CD4-positive, alpha-beta T cell treated with Interleukin-4 for 1 hour (primary cell): ENCODE data around the gene BEND6.

ENCODE experiments used
- DNase-seq, 2 donors: peaks; one replicate each; pipeline ENCODE4 v3.0.0-alpha.2; 2020 to 2022

The BEND6 gene

DNA sequence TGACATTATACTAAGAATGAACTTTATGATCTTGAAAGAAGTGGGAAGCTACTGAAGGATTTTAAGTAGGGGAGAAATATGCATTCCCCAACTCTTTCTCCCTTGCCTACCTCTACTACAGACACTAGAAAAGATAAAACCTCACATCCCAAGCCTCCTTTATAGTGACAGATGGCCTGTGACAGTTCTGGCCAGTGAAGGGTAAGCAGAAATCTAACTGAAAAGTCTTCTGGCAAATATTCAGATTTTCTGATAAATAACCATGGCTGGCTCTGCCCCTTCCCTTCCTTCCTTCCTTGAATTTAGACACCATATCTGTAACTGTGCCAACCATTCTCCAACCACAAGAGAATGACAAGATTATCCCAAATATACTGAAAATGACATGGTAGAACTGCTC is 10.2 kb upstream of the BEND6 start:
- DNase-seq, result no peak

DNA sequence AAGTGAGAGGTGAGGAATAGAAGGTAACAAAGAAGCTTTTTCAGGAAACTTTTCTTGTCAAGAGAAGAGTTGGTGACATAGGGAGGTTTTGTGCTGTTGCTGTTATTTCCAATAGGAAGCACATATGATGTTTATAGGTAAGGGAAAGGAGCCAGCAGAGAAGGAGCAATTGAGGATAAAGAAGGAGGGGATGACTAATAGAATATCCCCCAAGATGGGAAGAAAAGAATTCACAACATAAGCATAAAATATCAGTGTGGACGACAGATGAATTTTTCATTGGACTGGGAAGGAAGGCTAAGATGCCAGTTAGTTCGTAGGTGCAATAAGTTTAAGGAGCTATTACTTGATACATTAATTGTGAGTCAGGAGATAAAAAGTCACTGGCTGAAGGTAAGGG is 8.5 kb upstream of the BEND6 start:
- DNase-seq, result no peak

DNA sequence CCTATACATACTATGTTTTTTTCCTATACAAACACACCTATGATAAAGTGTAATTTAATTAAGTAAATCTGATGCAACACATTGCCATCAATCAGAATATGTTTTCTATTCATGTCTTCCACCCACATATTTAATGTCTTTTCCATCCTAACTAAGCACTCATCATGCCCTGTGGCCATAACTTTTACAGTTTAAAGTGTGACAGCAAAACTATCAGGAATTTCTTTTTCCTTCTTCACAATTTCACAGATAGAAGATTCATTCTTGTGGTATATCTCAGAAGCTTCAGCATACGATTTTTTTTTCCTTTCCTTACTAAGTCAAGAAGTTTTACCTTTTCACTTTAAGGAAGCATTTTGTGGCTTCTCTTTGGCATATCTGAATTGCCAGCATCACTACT is 7.0 kb upstream of the BEND6 start:
- no peak for DNase-seq

DNA sequence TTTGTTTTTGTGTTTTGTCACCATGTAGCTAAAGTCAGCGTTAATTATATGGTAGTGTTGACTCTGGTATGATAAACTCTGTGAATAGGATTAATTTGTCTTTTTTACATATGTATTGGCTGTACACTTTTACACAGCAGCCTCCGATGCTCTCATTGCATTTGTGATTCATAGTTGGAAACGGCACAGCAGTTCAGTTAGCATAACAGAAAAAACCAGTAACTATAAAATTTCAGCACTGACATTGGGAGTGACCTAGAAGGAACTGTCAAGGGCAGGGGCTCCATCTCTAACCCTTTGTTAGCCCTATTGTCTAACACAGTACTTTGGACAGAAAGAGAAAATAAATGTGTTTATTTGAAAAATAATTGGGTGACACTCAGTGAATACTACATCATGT is 5.6 kb upstream of the BEND6 start:
- no peak for DNase-seq

DNA sequence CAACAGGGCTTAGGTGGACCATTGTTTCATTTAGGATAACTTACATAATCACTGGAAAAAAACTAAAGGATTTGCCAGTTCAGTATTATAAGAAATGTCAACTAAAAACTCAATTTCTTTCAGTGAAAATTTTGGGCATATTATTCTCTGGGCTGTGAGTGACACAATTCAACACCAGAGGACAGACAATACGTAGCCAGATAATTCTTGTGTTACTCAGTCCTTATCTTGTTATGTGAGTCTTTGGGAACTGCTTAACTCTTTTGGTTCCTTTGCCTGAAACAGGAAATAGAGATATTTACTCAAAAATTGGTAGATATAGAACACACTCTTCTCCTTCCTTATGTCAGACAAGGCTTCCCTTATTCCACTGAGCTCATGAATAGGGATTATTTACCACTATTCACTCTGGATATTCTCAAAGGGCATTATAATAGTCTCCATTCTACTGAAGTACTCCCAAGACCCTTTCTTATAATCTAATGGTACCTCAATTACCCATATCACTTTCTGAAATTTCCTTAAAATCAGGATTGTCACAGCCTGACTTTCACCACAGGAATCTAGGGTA is 4.9 kb upstream of the BEND6 start:
- no peak for DNase-seq

DNA sequence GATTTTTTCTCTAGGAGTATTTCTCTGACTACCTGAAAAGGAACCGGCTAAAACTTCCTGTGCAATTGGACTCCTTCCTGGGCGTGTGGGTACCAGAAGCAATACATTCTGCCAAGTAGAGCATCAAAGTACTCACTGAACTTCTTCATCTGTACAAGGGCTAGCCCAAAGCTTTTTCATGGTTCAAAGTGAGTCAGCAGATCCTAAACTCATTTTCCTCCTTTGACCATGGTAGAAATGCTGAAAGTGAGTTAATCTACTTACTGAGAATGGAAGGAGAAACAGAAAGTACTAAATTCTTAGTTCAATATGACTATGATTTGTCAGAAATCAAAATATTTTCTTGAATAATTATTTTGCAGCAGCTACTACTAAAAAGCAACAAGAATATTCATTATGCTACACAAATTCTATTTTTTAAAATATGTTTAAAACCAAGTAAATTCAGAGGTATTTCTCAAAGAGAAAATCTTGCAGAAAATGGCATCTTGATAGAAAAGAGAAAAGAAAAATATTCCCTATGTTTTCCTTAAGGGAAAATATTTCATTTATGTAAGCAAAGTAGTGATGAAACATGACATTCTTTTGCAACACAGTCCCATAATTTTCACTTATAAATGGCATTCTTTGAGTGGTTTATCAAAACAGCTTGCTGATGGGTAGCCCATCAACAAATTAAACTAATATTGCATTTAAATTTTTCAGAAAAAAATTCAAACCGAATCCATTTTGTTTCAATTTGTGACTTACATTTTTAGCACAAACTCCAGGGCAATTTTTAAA is 3.7 kb upstream of the BEND6 start:
- no peak for DNase-seq

DNA sequence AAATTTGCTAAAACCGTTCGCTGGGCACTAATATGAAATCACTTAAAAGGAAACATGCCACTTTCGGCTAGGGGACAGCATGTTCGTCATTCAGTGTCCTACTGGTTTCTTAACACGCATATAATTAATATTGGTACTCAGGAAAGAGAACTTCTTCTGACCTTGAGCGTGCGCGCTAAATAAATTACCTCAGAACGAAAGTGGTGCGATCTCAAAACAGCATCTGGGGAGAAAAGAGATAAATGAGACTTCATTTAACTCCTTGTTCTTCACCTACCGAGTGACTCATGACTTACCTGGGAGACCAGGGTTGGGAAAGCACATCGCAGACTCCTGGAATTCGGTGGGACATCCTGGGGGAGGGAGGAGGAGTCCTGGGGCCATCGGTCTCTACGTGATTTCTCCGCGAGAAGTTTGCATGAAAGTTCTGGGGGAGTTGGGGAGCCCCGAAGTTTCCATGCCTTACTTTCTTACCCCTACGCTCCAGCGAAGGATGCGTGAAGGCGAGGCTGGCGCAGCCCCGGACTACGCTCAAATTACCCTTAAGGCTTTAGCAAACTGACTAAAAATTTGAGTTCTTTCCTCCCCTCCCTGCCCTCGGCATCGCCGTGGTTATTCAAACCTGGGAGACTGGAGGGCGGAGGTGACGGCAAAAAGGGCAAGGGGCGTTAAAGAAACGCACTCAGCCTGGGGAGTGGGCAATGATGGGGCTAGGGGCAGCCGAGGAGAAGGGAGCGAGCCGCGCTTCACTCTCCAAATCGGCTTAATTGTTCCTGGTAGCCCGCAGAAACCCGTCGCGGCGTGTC is 1.1 kb upstream of the BEND6 start:
- DNase-seq, result no peak

DNA sequence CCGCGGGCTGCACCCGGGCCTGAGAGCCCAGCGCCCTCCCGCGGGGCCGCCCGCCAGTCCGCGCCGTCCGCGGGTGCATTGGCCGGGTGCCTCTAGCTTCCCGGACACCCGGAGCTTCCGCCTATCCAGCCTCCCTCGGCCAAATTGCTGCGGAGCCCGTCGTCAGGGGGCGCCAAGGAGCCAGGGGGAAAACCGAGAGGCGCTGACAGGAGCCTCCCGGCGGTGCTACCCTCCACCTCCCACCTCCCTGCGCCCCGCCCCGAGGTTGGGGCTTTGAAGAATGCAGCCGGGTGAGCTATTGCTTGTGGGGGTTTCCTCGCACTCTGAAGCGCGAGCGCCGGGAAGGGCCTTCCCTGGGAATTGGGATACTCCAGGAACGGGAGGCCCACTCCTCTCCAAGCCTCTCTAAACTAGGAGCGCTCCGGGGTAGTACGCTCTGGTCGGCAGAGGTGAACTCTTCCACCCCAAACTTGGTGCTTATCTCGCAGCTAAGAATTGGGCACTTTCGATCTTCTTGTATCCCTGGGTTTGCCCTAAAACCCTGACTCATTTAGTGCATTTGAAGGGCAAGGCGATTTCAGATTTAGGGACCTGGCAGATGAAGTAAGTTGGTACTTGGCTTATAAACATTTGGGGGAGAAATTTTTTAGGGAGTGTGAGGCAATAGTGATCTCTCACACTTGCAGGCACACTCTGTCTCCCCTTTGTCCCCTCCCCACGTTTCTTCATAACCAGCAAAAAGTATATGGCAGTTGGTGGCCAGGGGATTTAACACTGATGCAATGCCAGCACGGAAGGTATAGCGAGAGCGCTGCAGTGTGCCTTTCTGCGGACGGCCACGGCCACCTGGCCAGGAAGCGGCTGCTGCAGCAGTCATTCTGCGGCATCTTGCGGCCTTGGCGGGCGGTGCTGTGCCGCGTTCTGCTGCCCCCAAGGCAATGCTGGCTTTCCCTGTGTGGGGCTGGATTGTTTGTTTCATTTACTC is 556 bp downstream of the BEND6 start:
- DNase-seq, result peak; percentile 45 to 55

DNA sequence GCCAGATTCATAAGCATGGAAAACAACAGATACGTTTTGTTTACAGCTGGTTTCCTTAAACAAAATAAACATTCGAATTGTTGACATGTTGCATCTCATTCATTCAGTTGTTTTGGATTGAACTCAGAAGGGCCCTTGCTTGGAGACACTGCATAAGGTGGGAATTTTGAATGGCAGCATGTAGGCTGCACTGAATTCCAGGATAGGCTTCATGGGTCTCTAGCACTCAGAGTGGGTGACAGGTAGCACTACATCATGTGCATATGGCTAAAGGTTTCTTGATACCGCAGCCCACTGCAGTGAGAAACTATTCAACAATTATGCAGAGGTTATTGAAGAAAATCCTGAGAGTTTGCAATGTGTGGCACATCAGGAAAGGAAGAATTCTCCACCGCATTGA is 1.6 kb downstream of the BEND6 start:
- DNase-seq, result no peak

DNA sequence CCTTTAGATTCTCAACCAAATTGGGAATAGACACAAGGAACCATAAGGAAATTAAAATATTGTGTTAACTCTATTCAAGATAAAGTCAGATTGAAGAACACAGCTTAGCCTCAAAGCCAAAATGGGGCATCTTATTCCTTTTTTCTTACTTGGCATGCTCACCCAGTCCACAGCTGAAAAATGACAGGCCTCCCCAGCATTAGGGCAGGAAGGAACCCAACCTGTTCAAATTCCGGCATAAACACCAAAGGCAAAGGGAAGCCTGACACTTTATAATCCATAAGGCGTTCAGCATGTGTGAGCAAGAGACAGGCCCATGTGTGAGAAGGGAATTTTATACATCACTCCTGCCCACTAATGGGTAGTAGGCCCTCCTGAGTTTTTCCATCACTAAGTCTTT is 2.9 kb downstream of the BEND6 start:
- DNase-seq, result no peak

DNA sequence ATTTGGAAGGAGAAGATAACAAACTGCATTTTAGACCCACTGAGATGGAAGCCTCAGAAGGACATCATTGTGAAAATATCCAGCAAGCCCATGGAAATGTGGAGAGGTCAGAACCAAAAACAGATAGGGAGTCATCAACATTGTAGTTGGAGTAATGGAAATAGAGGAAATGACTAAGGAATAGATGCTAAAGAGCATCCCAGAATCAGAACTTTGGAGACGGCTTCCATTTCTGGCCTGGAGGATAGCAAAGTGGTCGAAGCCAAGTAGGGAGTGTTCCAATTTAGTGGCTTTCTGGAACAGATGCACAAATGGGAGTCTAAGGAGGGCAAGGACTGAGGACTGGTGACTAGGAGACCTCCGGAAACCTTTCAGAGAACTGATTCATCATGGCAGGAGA is 3.6 kb downstream of the BEND6 start:
- no peak for DNase-seq

DNA sequence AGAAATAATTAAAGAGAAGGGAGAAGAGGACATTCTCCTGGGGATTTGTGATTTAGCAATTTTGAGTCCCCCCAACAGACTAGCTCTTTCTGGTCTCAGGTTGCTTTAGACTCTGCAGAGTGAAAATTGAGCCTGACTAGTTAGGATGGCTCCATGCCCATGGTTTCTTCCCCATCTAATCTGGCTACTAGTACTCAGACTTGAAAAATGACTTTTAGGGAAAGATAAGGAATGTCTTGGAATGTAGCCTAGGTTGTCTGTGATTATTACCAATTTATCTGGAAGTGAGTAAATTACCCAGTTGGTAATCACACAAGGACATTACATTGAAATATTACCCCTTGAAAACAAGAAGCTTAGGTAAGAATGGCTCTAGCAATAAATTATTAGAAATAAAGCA is 4.2 kb downstream of the BEND6 start:
- no peak for DNase-seq

DNA sequence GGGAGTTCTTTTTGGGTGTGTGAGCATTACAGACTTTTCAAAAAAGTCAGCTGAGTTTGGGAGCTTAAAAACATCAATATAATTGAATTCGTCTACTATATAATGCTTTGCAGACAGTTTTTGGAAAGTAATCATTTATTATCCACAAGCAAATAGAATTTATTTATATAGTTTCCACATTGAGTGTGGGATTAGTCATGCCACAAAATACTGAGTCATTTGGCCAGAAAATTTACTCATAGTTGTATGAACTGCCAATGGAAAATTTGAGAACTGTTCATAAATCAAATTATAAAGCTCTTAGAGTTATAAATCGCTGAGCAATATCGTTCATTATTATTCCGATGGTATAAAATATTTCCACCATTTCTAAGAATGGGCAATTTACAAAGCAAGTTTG is 5.0 kb downstream of the BEND6 start:
- no peak for DNase-seq

DNA sequence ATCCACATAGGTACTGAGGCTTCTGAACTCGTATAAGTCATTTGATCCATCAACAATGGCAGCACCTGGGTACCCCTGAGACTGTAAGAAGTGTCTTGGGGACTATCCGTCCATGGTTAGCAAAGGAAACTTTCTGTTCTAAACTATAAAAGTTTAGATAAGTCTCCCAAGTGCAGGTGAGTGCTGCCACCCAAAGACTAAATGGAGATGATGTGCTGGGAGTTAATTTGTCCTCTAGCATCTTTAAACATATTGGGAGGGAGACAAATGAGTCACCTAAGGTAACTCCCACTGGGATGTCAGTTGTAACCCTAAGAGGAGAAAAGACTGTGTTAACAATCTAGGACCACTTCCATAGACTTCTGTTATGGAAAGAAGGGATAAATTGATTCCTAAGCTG is 6.2 kb downstream of the BEND6 start:
- DNase-seq, result no peak

DNA sequence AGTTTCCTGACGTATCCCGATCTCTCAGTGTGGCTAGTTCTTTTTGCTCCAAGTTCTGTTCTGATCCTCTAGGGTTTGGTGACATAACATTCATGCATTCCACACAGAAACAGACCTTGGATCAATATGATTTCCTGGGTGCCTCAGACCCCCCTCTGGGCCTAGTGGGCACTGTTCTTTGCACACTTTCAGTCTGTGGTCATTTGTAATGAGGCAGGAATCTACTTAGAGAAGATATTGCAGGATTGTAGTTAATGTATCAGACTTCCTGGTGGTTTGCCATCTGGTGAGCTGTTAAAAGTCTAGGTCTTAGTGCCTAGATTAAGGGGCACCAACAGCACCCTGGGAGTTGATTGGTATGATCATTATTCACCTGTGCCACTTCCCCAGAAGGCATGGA is 7.5 kb downstream of the BEND6 start:
- DNase-seq, result no peak

DNA sequence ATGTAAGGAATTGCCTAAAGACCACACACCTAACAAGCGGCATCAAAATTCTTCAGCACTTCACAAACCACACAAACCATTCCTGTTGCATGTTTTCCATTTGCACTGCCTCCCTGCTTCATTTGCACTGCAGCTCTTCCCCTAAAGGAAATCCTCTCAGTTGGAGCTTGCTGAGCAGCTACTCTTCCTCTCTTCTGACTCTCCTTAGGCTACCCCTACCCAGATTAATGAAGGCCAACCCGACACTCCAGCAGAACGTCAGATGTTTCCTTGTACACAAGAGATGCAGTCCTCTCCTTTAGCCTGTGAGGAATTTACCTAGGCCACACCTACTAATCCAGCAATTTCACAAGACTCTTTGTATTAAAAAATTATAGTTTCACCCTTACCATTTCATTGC is 8.1 kb downstream of the BEND6 start:
- no peak for DNase-seq

DNA sequence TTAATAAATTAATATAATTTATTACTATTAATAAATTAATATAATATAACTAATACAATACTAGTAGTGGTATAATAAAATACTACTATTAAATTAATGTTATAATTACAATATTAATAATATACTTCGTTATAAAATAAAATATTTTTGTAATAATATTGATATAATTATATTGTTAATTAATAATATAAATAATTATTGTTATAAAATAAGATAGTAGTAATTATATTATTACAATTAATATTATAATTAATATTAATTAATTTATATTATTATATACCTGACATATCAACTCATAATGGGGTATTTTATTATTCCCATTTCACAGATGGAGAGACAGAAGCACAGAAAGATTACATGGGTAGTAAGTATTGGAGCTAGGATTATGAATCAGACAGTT is 8.9 kb downstream of the BEND6 start:
- DNase-seq, result no peak

DNA sequence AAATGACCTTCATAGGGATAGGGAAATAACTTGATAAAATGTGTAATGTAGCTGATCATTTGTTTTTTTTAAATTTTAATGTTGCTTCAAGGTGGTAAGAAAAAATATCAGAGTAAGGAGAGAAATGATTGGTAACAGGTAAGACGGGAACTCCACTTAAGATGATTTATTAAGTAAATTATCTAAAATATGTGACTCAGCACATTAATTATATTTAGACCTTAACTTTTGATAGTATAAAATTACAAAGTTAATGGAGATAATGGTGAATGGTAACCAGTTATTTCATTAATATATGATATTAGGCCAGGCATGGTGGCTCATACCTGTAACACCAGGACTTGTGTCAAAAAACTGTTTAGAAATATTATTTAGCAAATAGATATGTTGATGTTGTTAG is 10.2 kb downstream of the BEND6 start:
- no peak for DNase-seq

DNA sequence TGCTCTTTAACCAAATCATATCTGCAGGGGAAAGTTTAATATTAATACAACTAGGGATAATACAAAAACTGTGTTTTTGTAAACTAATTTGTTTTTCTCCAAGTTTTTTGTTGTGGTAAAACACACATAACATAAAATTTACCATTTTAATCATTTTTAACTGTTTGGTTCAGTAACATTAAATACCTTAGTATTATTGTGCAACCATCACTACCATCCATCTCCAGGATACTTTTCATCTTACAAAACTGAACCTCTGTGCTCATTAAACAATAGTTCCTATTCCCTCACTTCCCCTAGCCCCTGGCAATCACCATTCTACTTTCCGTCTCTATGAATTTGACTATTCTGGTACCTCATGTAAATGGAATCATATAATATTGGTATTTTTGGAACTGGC is 15.9 kb downstream of the BEND6 start:
- no peak for DNase-seq

DNA sequence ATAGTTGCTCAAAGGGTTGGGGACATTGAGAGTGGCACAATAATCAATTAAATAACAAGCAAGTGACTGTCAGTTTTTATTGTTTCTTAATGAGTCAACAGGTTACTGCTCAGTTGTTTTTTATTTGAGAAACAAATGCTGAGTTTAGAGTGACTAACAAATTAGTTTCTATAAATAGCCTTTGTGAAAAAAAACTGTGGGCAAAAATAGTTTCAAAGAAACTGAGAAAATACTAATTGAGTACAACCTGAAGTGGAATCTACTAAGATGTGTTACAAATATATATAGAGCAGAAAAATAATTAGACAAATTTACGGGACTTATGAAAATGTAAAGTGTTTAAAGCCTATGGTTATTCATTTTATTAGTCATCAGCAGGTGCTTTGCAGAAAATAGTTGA is 22.3 kb downstream of the BEND6 start:
- no peak for DNase-seq

DNA sequence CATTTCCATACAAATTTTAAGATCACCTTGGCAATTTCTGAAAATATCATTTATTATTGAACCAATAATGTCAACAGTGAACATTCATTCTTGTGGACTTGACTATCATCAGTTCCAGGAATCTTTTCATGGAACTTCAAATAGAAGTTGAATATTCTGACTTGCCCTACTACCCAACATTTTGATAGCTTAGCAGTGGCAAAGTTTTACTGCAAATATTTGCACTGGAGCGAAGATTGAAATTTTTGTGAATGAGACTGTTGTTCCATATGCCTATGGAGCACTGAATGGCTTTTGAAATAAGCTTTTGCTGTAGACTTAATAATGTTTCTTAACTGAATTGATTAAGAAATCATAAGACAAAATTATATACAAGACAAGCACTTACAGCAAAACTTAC is 23.6 kb downstream of the BEND6 start:
- no peak for DNase-seq

DNA sequence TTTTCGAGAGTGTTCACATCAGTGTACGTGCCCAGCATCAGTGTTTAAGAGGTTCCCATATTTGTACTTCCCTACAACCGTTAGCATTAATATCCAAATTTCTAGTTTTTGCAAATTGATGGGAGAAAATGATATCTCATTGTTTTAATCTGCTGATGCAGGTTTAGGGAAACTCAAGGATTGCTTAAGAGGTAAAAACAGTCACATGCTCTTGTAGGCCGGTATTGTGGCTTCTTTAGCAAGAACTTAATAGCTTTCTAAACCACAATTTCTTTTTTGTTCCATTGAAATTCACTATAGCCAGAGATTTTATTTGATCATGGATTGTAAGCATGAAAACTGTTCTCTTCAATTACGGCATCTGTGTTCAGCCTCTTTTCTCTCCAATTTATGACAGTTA is 29.5 kb downstream of the BEND6 start:
- no peak for DNase-seq

DNA sequence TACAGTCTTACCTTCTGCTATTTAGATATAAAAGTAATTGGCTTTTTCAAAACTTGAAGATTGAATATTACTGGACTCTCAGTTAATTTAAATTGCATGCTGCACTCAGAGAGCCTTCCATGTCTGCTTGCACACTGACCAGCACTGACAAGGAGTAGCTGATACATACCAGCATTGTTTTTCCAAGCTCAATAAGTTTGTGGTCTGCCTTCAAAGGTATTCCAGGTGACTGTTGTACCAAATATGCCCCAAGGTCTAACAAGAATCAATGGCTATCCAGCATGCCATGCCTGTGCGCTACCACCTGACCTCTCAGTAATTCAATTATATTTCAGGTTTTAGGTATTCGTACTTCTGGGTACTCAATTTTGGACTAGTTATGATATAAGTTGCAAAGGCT is 30.0 kb downstream of the BEND6 start:
- no peak for DNase-seq
